Measurements from ENCODE around the gene ITPR3.

Gene ITPR3

DNA sequence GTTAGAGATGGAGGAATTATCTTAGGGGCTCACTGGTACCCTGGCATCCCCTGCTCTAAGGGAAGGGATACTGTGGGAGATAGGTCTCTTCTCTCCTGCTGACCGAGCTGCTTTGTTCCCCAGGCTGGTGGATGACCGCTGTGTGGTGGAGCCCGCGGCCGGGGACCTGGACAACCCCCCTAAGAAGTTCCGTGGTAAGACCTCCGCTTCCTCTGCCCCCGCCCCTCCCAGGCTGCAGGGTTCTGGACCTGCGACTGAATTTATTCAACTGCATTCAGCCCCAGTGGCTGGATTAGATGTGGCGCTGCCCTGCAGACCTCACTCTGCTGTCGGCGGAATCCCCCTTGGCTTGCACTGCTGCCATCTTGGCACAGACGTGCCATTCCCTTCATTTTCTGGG lies 19.2 kb downstream of the ITPR3 start:
- DNase-seq, result no peak

DNA sequence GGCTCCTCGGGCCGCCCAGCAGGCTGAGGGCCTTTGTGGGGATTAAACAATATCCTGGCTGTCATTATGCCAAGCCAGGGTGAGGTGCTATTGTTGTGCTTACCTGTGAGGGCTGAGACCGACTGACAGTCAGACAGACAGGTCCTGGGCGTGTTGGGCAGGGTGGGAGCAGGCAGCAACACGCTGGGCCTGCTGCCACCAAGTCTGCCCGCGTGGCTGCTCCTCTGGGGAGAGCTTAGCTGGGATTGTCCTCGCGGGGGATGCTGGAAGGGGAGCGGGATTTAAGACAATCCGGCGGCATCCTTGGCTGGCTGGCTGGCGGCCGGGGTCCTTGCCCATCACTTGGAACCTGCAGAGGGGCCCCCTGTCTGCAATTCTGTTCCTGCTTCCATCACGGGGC lies 20.0 kb downstream of the ITPR3 start:
- no peak for DNase-seq

DNA sequence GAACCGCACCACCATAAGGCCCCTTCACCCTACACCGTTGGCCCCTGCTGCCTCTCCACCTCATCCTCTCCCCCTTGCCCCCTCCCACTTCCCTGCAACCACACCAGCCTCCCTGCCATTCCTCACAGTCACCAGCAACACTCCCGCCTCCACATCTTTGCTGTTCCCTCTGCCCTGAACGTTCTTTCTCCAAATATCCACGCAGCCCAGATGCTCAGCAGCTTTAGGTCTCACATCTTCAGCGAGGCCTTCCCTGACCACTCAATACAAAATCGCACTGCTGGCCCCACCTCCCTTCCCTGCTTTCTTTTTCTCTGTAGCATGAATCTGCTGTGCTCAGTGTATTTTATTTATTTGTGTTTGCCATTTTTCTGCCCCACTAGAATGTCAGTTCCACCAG lies 20.5 kb downstream of the ITPR3 start:
- DNase-seq, result no peak

- no peak for DNase-seq
Measured at GRCh38 chr6:33642897-33643296, 21.8 kb downstream of the ITPR3 start.

- DNase-seq, result no peak
Measured at GRCh38 chr6:33651403-33651802, 30.3 kb downstream of the ITPR3 start.

DNA sequence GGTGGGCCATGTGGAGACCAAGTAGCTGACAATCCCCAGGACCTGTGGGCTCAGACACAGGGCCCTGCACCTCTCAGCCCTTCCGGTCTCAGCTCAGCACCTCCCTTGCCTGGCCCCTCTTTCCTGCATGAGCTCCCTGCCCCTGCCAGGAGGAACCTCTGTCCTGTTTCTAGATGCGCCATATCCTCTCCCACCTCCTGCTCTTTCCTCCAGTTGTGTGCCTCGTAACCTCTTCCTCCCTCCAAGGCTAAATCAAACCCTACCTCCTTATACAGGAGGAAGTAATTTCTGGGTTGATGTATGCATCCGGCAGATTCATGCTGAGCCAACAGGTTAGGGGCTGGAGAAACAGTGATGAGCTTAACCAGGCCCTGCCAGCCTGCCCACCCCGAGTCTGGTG lies 30.9 kb downstream of the ITPR3 start:
- DNase-seq, result no peak

- DNase-seq, result no peak
Measured at GRCh38 chr6:33654831-33655554, 33.9 kb downstream of the ITPR3 start.

DNA sequence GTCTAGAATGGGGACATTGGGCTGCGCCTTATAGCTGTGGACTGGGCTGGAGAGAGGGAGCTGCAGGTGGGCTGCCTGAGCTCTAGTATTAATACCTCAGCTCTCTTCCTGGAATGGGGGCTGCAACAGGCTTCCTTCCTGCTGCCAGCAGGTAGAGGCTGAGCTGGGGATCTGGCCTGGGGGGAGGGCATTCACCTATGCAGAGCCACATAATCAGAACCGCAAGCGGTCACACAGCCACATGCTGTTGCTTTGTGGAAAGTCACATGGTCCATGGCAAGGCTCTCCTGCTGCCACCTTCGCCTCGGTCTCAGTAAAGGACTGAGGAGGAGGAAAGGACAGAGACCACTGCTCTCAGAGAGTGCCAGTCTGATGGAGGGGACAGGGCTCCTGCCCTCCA lies 35.7 kb downstream of the ITPR3 start:
- no peak for DNase-seq

GRCh38 chr6:33658982-33659689 lies 38.0 kb downstream of the ITPR3 start:
- no peak for DNase-seq

GRCh38 chr6:33659986-33660385 lies 38.9 kb downstream of the ITPR3 start:
- DNase-seq, result no peak

GRCh38 chr6:33661106-33661838 lies 40.1 kb downstream of the ITPR3 start:
- no peak for DNase-seq

DNA sequence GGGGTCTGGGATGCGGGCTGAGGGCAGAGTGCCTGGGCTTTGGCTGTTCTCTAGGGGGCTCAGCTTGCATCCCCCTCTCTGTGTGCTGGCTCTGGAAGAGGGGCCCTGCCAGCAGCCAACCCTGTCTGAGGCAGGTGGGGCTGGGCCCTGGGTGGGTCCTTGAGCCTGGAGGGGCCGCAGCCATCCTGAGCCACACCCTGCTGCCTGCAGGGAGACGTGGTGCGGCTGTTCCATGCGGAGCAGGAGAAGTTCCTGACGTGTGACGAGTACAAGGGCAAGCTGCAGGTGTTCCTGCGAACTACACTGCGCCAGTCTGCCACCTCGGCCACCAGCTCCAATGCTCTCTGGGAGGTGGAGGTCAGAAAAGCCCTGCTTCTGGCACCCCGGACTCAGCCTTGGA lies 41.2 kb downstream of the ITPR3 start:
- no peak for DNase-seq

GRCh38 chr6:33663028-33663427 lies 41.9 kb downstream of the ITPR3 start:
- DNase-seq, result no peak

DNA sequence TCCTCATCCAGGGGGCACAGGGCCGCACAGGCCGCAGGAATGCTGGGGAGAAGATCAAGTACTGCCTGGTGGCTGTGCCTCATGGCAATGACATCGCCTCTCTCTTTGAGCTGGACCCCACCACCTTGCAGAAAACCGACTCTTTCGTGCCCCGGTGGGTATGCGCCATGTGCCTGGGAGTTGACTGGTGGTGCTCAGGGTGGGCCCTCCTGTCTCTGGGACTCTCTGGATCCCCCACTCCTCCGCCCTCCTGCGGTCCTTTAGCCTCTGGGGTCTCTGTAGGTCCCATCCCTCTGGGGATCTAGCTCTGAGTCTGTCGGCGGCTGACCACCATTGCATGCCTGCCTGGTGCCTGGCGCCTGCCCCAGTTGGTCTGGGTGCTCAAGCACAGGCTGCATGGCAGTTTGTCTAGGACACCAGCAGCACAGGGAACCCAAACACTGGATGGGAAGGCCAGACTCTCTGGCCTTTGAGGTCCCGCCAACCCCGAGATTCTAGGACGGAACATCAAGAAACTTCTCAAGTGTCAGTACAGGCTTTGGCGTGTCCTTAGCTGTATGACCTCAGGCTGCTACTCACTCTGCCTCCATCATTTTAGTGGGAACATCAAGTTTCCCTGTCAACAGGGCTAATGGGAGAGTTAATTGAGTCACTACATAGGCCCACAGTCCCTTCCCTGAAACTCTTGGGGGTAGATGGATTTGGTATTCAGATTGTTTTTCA lies 42.8 kb downstream of the ITPR3 start:
- DNase-seq, result no peak

DNA sequence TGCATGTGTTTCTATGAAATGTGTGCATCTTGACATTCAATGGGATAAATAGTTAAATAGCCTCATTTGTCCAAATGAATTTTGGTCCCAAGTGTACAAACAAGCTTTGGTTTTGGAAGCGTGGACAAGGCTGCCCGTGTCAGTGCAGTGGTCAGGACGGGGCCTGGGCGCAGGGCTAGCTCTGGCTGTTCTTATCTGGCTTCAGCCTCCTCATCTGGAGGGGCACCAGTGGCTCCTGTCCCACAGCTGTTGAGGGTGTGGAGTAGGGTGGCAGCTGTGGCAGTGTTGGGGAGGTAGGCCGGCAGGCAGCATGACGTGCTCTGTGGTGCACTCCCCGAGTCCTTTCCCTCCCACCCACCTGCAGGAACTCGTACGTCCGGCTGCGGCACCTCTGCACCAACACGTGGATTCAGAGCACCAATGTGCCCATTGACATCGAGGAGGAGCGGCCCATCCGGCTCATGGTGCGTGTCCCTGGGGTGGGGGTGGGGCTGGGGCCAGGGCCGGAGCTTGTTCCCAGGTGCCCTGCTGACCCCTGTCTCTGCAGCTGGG lies 43.5 kb downstream of the ITPR3 start:
- no peak for DNase-seq

DNA sequence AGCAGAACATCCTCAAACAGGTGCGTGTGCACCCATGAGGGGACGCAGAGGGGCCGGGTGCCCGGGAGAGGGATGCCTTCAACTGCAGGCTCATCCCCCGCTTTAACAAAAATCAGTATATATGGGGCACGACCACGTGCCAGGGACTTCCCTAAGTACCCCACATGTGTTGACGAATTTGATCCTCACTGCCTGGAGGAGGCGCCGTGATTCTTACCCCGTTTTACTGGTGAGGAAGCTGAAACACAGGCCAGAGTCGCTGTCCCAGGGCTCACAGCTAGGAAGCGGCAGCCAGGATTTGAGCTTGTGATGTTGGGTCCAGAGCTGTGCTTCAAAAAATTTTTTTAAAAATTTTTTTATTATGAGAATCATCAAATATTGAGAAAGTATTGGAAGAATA lies 44.8 kb downstream of the ITPR3 start:
- DNase-seq, result no peak

DNA sequence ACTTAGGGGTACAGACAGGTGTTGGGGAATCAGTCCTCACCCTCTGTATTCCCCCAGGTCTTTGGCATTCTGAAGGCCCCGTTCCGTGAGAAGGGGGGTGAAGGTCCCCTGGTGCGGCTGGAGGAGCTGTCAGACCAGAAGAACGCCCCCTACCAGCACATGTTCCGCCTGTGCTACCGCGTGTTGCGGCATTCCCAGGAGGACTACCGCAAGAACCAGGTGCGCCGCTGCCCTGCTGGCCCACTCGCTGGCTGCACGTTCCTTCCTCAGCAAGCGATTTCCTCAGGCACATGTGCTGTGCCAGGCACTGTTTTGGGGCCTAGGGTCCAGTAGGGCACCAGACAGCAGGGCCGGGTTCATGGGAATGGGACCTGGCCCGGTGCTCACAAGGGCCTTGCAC lies 46.0 kb downstream of the ITPR3 start:
- no peak for DNase-seq

GRCh38 chr6:33667776-33668175 lies 46.7 kb downstream of the ITPR3 start:
- no peak for DNase-seq

DNA sequence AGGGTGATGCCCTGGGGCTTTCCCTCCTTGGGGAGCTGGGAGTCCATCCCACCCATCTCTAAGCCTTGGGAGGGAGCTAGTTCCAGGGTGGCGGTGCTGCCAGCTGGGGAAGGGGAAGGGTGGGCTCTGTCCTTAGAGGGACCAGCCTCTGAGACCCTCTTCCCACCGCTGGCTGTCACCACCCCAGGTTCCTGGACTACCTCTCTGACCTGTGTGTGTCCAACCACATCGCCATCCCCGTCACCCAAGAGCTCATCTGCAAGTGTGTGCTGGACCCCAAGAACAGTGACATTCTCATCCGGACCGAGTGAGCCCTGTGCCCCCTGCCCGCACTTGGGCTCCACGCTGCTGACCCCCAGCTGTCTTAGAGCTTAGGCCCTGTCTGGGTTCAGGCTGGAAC lies 47.2 kb downstream of the ITPR3 start:
- DNase-seq, result no peak

GRCh38 chr6:33668914-33669313 lies 47.8 kb downstream of the ITPR3 start:
- no peak for DNase-seq

DNA sequence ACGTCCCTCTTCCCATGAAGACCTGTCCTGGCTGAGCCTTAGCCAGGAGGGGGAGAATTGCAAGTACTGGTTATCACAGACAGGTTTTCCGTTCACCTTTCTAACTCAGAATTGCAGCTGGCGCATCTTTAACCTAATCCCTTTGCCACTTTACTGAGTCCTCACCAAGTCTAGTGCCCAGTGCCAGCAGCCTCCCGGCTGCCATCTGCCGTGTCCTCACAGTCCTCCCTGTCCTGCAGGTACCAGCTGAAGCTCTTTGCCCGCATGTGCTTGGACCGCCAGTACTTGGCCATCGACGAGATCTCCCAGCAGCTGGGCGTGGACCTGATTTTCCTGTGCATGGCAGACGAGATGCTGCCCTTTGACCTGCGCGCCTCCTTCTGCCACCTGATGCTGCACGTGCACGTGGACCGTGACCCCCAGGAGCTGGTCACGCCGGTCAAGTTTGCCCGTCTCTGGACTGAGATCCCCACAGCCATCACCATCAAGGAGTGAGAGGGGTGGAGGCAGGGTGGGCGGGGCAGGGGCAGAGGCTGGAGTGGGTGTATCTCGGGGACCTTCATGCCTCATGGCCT lies 49.1 kb downstream of the ITPR3 start:
- DNase-seq, result no peak

GRCh38 chr6:33670971-33671743 lies 50.0 kb downstream of the ITPR3 start:
- no peak for DNase-seq
